Adrenal gland (tissue), 12 donors: Measurements from ENCODE around the gene RAF1. TPM values are rescaled to one million over a fixed set of nuclear protein-coding genes. Genes with fewer than 3 reads are reported as not detected.
"Not testable (repeated sequence)": the region's sequence is repeated elsewhere in the genome, so short reads cannot be mapped to it uniquely, and the experiment has no call there.

Source experiments
- DNase-seq, 7 donors: peaks; one replicate each; pipeline ENCODE4 v3.0.0-alpha.2; 2019 to 2020
- H3K27ac ChIP-seq, 5 donors: fragments of 200-600 bp; sonication (generic) in 4 of 5; 1 replicate in 3 of 5; 2 replicates in 2 of 5; pipeline versions ENCODE4 v1.5.1 to v1.8.0; 2016 to 2020; ENCODE audit warnings: mild to moderate bottlenecking in 1 of 5
- H3K27me3 ChIP-seq: fragments of 200-600 bp; 2 replicates; pipeline ENCODE4 v1.8.0; 2021
- H3K36me3 ChIP-seq, 2 donors: fragments of 200-600 bp; replicated peaks in 1 of 2; 1 replicate in 1 of 2; 2 replicates in 1 of 2; pipeline versions ENCODE4 v1.5.1 to v1.8.0; 2018 to 2022
- H3K4me1 ChIP-seq, 2 donors: fragments of 200-600 bp; replicated peaks in 1 of 2; 1 replicate in 1 of 2; 2 replicates in 1 of 2; pipeline versions ENCODE4 v1.5.1 to v1.8.0; 2018 to 2021
- H3K4me3 ChIP-seq, 4 donors: fragments of 200-600 bp; sonication (generic) in 3 of 4; one replicate each; pipeline ENCODE4 v1.5.1; 2016 to 2018
- H3K9me3 ChIP-seq, 3 donors: fragments of 200-600 bp; sonication (generic) in 1 of 3; replicated peaks in 1 of 3; 1 replicate in 2 of 3; 2 replicates in 1 of 3; pipeline versions ENCODE4 v1.5.1 to v1.8.0; 2016 to 2021
- POLR2A ChIP-seq, 2 donors: fragments of 450-650 bp; IDR thresholded peaks; one replicate each; pipeline ENCODE4 v1.6.1; 2017; ENCODE audit warnings: antibody characterized with exemption in 2 of 2, mild to moderate bottlenecking in 2 of 2, moderate library complexity in 1 of 2
- WGBS, 4 donors: extraction: QIAGEN DNeasy Blood & Tissue Kit in 2 of 4; methylation state at CpG; one replicate each; pipeline versions ENCODE4 v1.1.5 to v1.1.7; 2013 to 2017; 5-methylcytosine and 5-hydroxymethylcytosine counted together
- intact Hi-C, 2 donors: fragments of 100-400 bp; cut with DNase I; formaldehyde crosslinking; loops; one replicate each; pipeline versions ENCODE4 v1.14.1 to v1.15.0; 2022 to 2023
- polyA plus RNA-seq, 3 donors: library from polyadenylated mRNA; stranded (reverse); fragments of 200-250 nt in 2 of 3; fragments of 350-450 nt in 1 of 3; fragmentation: Illumina TruSeq in 1 of 3; extraction: RNeasy Lipid Tissue Mini Kit (QIAGEN cat#74804) in 1 of 3; gene quantifications; one replicate each; pipeline ENCODE4 v1.2.3, GENCODE V29; 2013 to 2014
- total RNA-seq, 9 donors: library from RNA; depleted of rRNA in 4 of 9; stranded (reverse); fragments of >200 nt in 4 of 9; fragments of 120-200 nt in 1 of 9; fragmentation: NEBNext Ultra II Directional in 1 of 9; extraction: Animal tissue kit (Norgen Biotek cat#: 25700) in 1 of 9; gene quantifications; one replicate each; pipeline versions ENCODE4 v1.1.0 to v1.2.4, GENCODE V29; 2013 to 2023
- TF ChIP-seq, protein P1 (sequence below), 6 experiments: fragments of 450-650 bp in 4 of 6; fragments of 200-600 bp in 2 of 6; sonication (generic) in 1 of 6; IDR thresholded peaks; 1 replicate in 5 of 6; 2 replicates in 1 of 6; pipeline versions ENCODE4 v1.5.1 to v1.8.0; 2016 to 2021; ENCODE audit warnings: antibody characterized with exemption in 6 of 6, mild to moderate bottlenecking in 2 of 6, moderate library complexity in 1 of 6
- donor health status: healthy with polysubstance abuse.
- donor health status: Bipolar disorder and iron deficiency.
- donor health status: DM: yes; HTN: yes; CAD: no.
- donor health status: DM: no; HTN: no; CAD: no.
- donor health status: DM: no; HTN: no; CAD: no.
- donor health status: DM: yes; HTN: yes; CAD: no.

The RAF1 gene
- total and polyA plus RNA-seq, 12 donors: 45.9 to 110 (median 69.4) TPM

DNA sequence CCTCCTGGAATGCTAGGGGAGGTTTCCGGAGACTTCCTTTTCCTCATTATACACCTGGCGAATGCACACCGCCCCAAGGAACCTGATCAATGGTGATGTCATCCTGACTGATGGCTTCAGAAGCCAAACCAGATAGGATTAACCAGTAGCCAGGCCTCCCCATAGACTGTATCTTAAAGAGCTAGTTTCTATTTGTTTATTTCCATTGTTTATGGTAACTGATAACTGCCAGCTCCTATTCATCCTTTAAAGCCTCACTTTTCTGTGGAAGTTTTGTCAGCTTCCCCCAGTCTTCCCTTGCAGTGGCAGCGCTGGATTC lies 118.5 kb downstream of the RAF1 start, which contains the start of gene MKRN2OS:
TSS of gene MKRN2OS (minus strand) at position 27 of the 319 bp plus-strand sequence. CDS start 35 bp downstream, outside the sequence.
- Histone ChIP-seq H3K27ac (no peak within 1 kb of the TSS), H3K27me3 (no peaks in the 10 kb centered on the region), H3K4me1 (no peaks in the 10 kb centered on the region), H3K4me3 (no peak within 1 kb of the TSS), H3K36me3 (no peaks in the 10 kb centered on the region), H3K9me3 (no peaks in the 10 kb centered on the region)
- no peak for DNase-seq
- TF ChIP-seq, protein P1, sequence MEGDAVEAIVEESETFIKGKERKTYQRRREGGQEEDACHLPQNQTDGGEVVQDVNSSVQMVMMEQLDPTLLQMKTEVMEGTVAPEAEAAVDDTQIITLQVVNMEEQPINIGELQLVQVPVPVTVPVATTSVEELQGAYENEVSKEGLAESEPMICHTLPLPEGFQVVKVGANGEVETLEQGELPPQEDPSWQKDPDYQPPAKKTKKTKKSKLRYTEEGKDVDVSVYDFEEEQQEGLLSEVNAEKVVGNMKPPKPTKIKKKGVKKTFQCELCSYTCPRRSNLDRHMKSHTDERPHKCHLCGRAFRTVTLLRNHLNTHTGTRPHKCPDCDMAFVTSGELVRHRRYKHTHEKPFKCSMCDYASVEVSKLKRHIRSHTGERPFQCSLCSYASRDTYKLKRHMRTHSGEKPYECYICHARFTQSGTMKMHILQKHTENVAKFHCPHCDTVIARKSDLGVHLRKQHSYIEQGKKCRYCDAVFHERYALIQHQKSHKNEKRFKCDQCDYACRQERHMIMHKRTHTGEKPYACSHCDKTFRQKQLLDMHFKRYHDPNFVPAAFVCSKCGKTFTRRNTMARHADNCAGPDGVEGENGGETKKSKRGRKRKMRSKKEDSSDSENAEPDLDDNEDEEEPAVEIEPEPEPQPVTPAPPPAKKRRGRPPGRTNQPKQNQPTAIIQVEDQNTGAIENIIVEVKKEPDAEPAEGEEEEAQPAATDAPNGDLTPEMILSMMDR (IDR thresholded peaks at IDR 0.05): no peak
- TF ChIP-seq POLR2A (IDR thresholded peaks at IDR 0.05): no peak
- WGBS, 4 donors: 57 to 76% (median 58%) methylated on average over 2 to 4 of the region's 4 CpGs
- intact Hi-C loops: no loop called here

DNA sequence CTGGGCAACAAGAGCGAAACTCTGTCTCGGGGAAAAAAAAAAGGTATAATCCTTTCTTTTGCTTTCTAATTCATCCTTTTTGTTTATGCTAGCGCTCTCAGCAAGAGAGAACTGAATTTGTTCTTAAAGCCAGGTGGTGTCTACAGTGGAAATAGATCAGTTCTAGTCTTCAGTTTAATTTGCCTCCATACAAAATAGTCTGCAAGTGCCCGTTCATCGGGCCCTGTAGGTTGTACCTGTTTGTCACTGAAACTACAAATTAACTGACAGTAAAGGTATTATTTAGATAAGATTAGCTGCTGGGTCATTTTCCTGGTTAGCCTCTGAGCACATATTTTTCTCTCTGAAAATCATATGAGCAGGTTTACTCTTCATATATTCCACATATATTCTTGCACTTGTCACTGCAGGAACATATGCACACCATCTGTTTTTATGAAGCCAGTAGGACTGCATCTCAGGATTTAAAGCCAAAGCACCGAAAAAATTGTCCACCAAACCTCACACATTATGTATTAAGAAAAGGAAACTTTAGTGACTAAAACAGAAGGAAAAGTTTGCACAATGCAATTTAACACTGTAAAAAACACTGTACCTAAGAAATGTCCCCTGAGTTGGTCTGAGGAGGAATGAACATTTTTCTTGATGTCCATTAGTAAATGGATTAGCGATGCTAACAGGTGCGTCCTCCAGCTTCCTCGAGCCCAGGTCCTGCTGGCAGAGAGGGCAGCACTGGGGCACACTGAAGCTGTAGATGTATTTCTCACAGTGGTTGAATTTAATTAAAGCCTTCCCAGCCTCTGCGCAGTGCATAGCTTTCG lies 119.1 kb downstream of the RAF1 start:
- no peak for DNase-seq
- TF ChIP-seq, protein P1 (IDR thresholded peaks at IDR 0.05): no peak
- TF ChIP-seq POLR2A (IDR thresholded peaks at IDR 0.05): no peak
- Histone ChIP-seq H3K36me3 (no peaks in the 10 kb centered on the region), H3K4me3 (no peak overlapping the region), H3K27me3 (no peaks in the 10 kb centered on the region), H3K4me1 (no peaks in the 10 kb centered on the region), H3K9me3 (no peaks in the 10 kb centered on the region), H3K27ac (no peak overlapping the region)
- WGBS, 4 donors: 65 to 76% (median 72%) methylated on average over 11 of the region's 11 CpGs
- intact Hi-C loops: no loop called here

DNA sequence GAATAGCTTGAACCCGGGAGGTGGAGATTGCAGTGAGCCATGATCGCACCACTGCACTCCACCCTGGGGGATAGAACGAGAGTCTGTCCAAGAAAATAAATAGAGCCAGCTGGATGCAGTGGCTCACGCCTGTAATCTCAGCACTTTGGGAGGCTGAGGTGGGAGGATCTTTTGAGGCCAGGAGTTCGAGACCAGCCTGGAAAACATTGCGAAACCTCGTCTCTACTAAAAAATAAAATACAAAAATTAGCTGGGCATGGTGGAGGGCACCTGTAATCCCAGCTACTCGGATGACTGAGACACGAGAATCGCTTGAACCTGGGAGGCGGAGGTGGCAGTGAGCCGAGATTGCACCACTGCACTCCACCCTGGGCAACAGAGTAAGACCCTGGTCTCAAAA lies 120.4 kb downstream of the RAF1 start:
- H3K27ac ChIP-seq, DNase-seq, intact Hi-C loops, H3K4me3 ChIP-seq, H3K36me3 ChIP-seq, H3K4me1 ChIP-seq, H3K9me3 ChIP-seq, H3K27me3 ChIP-seq: not testable (repeated sequence)
- 88 to 92% (median 89%) methylated on average over 12 of the region's 12 CpGs for WGBS, 4 donors

DNA sequence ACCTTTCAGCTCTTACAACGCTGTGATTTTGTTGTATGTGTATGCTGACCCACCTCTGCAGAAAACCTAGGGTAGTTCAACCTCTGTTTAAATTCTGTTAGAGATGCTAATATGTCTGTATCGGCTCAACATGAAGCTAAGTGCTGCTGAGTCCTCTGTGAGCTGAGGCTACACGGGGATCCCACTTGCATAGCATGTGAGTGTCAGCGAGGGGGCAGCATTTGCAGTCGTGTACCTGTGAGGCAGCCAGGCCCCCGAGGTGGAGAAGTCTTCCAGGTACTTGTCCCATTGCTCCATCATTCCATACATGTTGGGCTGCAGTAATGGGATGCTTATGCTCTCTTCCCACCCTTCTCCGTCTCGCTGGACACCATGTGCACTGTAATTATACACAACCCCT lies 122.3 kb downstream of the RAF1 start:
- no peak overlapping the region for H3K27ac ChIP-seq
- no peaks in the 10 kb centered on the region for H3K4me1 ChIP-seq
- H3K36me3 ChIP-seq: no peaks in the 10 kb centered on the region
- no peak overlapping the region for H3K4me3 ChIP-seq
- H3K9me3 ChIP-seq: no peaks in the 10 kb centered on the region
- intact Hi-C loops: no loop called here
- TF ChIP-seq, protein P1 (IDR thresholded peaks at IDR 0.05): no peak
- 74 to 79% (median 77%) methylated on average over 8 of the region's 8 CpGs for WGBS, 4 donors
- no peaks in the 10 kb centered on the region for H3K27me3 ChIP-seq
- no peak for DNase-seq

DNA sequence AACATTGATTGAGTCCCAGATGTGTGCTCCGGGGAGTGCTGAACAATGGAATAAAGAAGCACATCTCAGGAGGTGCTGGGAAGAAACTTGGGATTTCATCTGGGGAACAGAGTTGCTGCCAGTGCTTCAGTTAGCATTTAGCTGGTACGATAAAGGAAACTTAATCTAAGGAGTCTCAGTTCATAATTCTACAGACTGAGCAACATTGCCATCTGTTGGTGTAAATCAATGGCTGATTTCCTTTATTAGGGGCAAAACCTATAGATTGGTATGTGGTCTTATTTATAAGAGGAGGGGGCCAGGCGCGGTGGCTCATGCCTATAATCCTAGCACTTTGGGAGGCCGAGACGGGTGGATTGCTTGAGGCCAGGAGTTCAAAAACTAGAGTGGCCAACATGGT lies 127.5 kb downstream of the RAF1 start:
- no peak overlapping the region for H3K27ac ChIP-seq
- no peak for DNase-seq
- WGBS, 4 donors: 85 to 87% (median 87%) methylated on average over 6 of the region's 6 CpGs
- H3K4me3 ChIP-seq: no peak overlapping the region
- no peaks in the 10 kb centered on the region for H3K27me3 ChIP-seq
- H3K4me1 ChIP-seq: no peaks in the 10 kb centered on the region
- no peaks in the 10 kb centered on the region for H3K9me3 ChIP-seq
- no peak for TF ChIP-seq POLR2A (IDR thresholded peaks at IDR 0.05)
- TF ChIP-seq, protein P1 (IDR thresholded peaks at IDR 0.05): peak; percentile 10 to 35 (median 24)
- peaks cover 0 to 18% of the 10 kb centered on the region in 2 donors for H3K36me3 ChIP-seq
- intact Hi-C loops: no loop called here
